ENCODE measurements around the gene B3GNT2.

Gene B3GNT2

GRCh38 chr2:62207491-62207890 is 11.6 kb downstream of the B3GNT2 start:
- DNase-seq, result no peak

GRCh38 chr2:62208074-62208757 is 12.3 kb downstream of the B3GNT2 start:
- DNase-seq, result no peak

GRCh38 chr2:62208758-62209114 is 12.8 kb downstream of the B3GNT2 start:
- DNase-seq, result peak; percentile 82

- DNase-seq, result no peak
These were observed 13.6 kb downstream of the B3GNT2 start for GRCh38 chr2:62209427-62209991.

- DNase-seq, result peak; percentile 77
These were observed 19.6 kb downstream of the B3GNT2 start for GRCh38 chr2:62215306-62216064.

- DNase-seq, result no peak
These were observed 20.2 kb downstream of the B3GNT2 start for GRCh38 chr2:62216113-62216512.

- DNase-seq, result no peak
These were observed 20.7 kb downstream of the B3GNT2 start for GRCh38 chr2:62216616-62217015.

- no peak for DNase-seq
These were observed 21.5 kb downstream of the B3GNT2 start for GRCh38 chr2:62217421-62217820.

- DNase-seq, result no peak
These were observed 22.1 kb downstream of the B3GNT2 start for GRCh38 chr2:62217970-62218369.

- DNase-seq, result no peak
These were observed 23.7 kb downstream of the B3GNT2 start for GRCh38 chr2:62219407-62220159.

GRCh38 chr2:62221141-62221540 is 25.2 kb downstream of the B3GNT2 start:
- peak; percentile 50 for DNase-seq

- DNase-seq, result no peak
These were observed 26.3 kb downstream of the B3GNT2 start for GRCh38 chr2:62222171-62222570.

- no peak for DNase-seq
These were observed 26.8 kb downstream of the B3GNT2 start for GRCh38 chr2:62222674-62223073.

- DNase-seq, result no peak
These were observed 29.1 kb downstream of the B3GNT2 start for GRCh38 chr2:62224976-62225375.

GRCh38 chr2:62227386-62228075 is 31.6 kb downstream of the B3GNT2 start:
- DNase-seq, result no peak

- DNase-seq, result no peak
These were observed 33.2 kb downstream of the B3GNT2 start for GRCh38 chr2:62229082-62229605.

- no peak for DNase-seq
These were observed 35.6 kb downstream of the B3GNT2 start for GRCh38 chr2:62231541-62231940.

GRCh38 chr2:62234755-62235655 is 39.1 kb downstream of the B3GNT2 start:
- DNase-seq, result no peak

GRCh38 chr2:62236499-62236898 is 40.6 kb downstream of the B3GNT2 start:
- no peak for DNase-seq

GRCh38 chr2:62238236-62238635 is 42.3 kb downstream of the B3GNT2 start:
- DNase-seq, result no peak

GRCh38 chr2:62240546-62240945 is 44.6 kb downstream of the B3GNT2 start:
- DNase-seq, result no peak

- DNase-seq, result no peak
These were observed 48.1 kb downstream of the B3GNT2 start for GRCh38 chr2:62243983-62244382.

Measured in hematopoietic multipotent progenitor cell treated with erythropoietin and hydrocortisone succinate and interleukin-3 and kit ligand, for 6 days (in vitro differentiated cells).